GM12878 (cell line): ENCODE data around the gene KCNAB2. TPM values are rescaled to one million over a fixed set of nuclear protein-coding genes. Genes with fewer than 3 reads are reported as not detected.

Source experiments
- ATAC-seq: fragments of 200-7000 bp; cut with Tn5 transposase; 3 replicates; pipeline ENCODE4 v1.9.1; 2020; ENCODE audit warnings: mild to moderate bottlenecking, moderate library complexity
- BruUV-seq: library from RNA; stranded (reverse); fragments of 400-500 nt; replicated peaks from 2 replicates; lab custom pipeline; 2021; lab: Mats Ljungman, UMichigan
- CTCF ChIA-PET: fragments of 300-600 bp; sonication (Branson Sonifier 250); formaldehyde crosslinking; extraction: SDS; loops from one replicate; lab custom pipeline; 2021; ENCODE audit warnings: inconsistent platforms; lab: Yijun Ruan, JAX
- POLR2A ChIA-PET: fragments of 350-600 bp; formaldehyde crosslinking; extraction: SDS; loops from one replicate; lab custom pipeline; 2021; ENCODE audit warnings: inconsistent platforms; lab: Charles Lee
- RAD21 ChIA-PET: fragments of 300-600 bp; sonication (Branson Sonifier 250); formaldehyde crosslinking; loops from one replicate; lab custom pipeline; 2023; ENCODE audit warnings: antibody characterized with exemption; ENCODE audit not compliant: unreplicated experiment; lab: Charles Lee
- SMC1A ChIA-PET: fragments of 300-600 bp; sonication (Branson Sonifier 250); formaldehyde crosslinking; loops from one replicate; lab custom pipeline; 2023; ENCODE audit not compliant: unreplicated experiment, uncharacterized antibody; lab: Charles Lee
- DNase-seq: peaks from one replicate; pipeline ENCODE4 v3.0.0-alpha.2; 2011; ENCODE audit warnings: low read depth, low spot score
- FAIRE-seq: peaks from 3 replicates; lab custom pipeline; 2011; peaks lifted over from hg19 to GRCh38; lab: Jason Lieb, UNC
- H2AFZ ChIP-seq: 2 replicates; pipeline ENCODE4 v1.6.0; 2011; ENCODE audit warnings: low read depth, low read length, control low read depth; ENCODE audit not compliant: control insufficient read depth
- H3K27ac ChIP-seq: 2 replicates; pipeline ENCODE4 v1.5.1; 2011; ENCODE audit warnings: control low read depth; ENCODE audit not compliant: control insufficient read depth, insufficient read depth
- H3K27me3 ChIP-seq, 2 experiments: replicated peaks in 1 of 2; 2 replicates each; pipeline versions ENCODE4 v1.6.0 to v1.6.1; 2011; ENCODE audit warnings: low read length in 1 of 2; ENCODE audit not compliant: control insufficient read depth in 2 of 2, insufficient read depth in 2 of 2
- H3K36me3 ChIP-seq, 2 experiments: 2 replicates each; pipeline ENCODE4 v1.5.1; 2011; ENCODE audit warnings: low read length in 1 of 2; ENCODE audit not compliant: control insufficient read depth in 2 of 2, insufficient read depth in 2 of 2
- H3K4me1 ChIP-seq: 2 replicates; pipeline ENCODE4 v1.6.1; 2011; ENCODE audit warnings: mild to moderate bottlenecking, low read length, moderate library complexity, mixed read lengths; ENCODE audit not compliant: control insufficient read depth, insufficient read depth
- H3K4me2 ChIP-seq: 2 replicates; pipeline ENCODE4 v1.6.0; 2011; ENCODE audit warnings: control low read depth; ENCODE audit not compliant: control insufficient read depth, insufficient read depth
- H3K4me3 ChIP-seq: fragments of 200-600 bp; sonication (generic); 2 replicates; pipeline ENCODE4 v1.5.1; 2016
- H3K79me2 ChIP-seq: 2 replicates; pipeline ENCODE4 v1.6.0; 2011; ENCODE audit warnings: low read length; ENCODE audit not compliant: control insufficient read depth, insufficient read depth
- H3K9ac ChIP-seq: 2 replicates; pipeline ENCODE4 v1.8.0; 2011; ENCODE audit warnings: low read length, control low read depth, mixed read lengths; ENCODE audit not compliant: control insufficient read depth, insufficient read depth
- H3K9me3 ChIP-seq: replicated peaks from 3 replicates; pipeline ENCODE4 v1.5.1; 2011; ENCODE audit warnings: mild to moderate bottlenecking, low read length; ENCODE audit not compliant: control insufficient read depth, insufficient read depth
- H4K20me1 ChIP-seq: 2 replicates; pipeline ENCODE4 v1.6.0; 2011; ENCODE audit not compliant: control insufficient read depth, insufficient read depth
- BMI1 ChIP-seq: fragments of 450-650 bp; IDR thresholded peaks from 2 replicates; pipeline ENCODE4 v1.6.1; 2016; ENCODE audit warnings: mild to moderate bottlenecking, moderate library complexity, borderline replicate concordance
- BRCA1 ChIP-seq: IDR thresholded peaks from 2 replicates; pipeline ENCODE4 v1.6.1; 2011; ENCODE audit warnings: low read depth, low read length, improper control_type of control experiment
- EED ChIP-seq: sonication (generic); IDR thresholded peaks from 2 replicates; pipeline ENCODE4 v1.6.1; 2016; ENCODE audit warnings: antibody characterized with exemption, low read depth
- EP300 ChIP-seq, 2 experiments: fragments of 150-350 bp in 1 of 2; IDR thresholded peaks; 2 replicates each; pipeline ENCODE4 v1.6.1; 2011 to 2012; ENCODE audit warnings: low read depth in 2 of 2, low read length in 2 of 2, borderline replicate concordance in 1 of 2, improper control_type of control experiment in 1 of 2, inconsistent platforms in 1 of 2; ENCODE audit not compliant: control insufficient read depth in 1 of 2
- ETV6 ChIP-seq, 2 experiments: fragments of 450-650 bp in 1 of 2; IDR thresholded peaks in 1 of 2; conservative IDR thresholded peaks in 1 of 2; 2 replicates each; pipeline ENCODE4 v1.6.1; 2014; ENCODE audit warnings: antibody characterized with exemption in 1 of 2, borderline replicate concordance in 1 of 2, low read depth in 1 of 2, mild to moderate bottlenecking in 1 of 2, moderate library complexity in 1 of 2
- KDM1A ChIP-seq: fragments of 200-600 bp; sonication (generic); IDR thresholded peaks from 2 replicates; pipeline ENCODE4 v1.6.1; 2016; ENCODE audit warnings: borderline replicate concordance
- NRF1 ChIP-seq: conservative IDR thresholded peaks from 2 replicates; pipeline ENCODE4 v1.6.1; 2011; ENCODE audit warnings: mild to moderate bottlenecking, low read depth, low read length, improper control_type of control experiment
- RELB ChIP-seq: fragments of 450-650 bp; IDR thresholded peaks from 2 replicates; pipeline ENCODE4 v1.6.1; 2017; ENCODE audit warnings: low read depth, mild to moderate bottlenecking, moderate library complexity
- SMARCA5 ChIP-seq: fragments of 450-650 bp; IDR thresholded peaks from 2 replicates; pipeline ENCODE4 v1.6.1; 2017; ENCODE audit warnings: mild to moderate bottlenecking
- SMC3 ChIP-seq: IDR thresholded peaks from 2 replicates; pipeline ENCODE4 v1.6.1; 2011; ENCODE audit warnings: low read length, improper control_type of control experiment, borderline replicate concordance
- SP1 ChIP-seq: IDR thresholded peaks from one replicate; pipeline ENCODE4 v1.6.1; 2011; ENCODE audit warnings: low read depth, low read length
- SREBF2 ChIP-seq: IDR thresholded peaks from 2 replicates; pipeline ENCODE4 v1.6.1; 2012; ENCODE audit warnings: mild to moderate bottlenecking, low read length
- SRF ChIP-seq, 2 experiments: IDR thresholded peaks; 2 replicates each; pipeline ENCODE4 v1.6.1; 2011; ENCODE audit warnings: low read depth in 2 of 2, low read length in 2 of 2, mild to moderate bottlenecking in 1 of 2, moderate library complexity in 1 of 2
- TCF7 ChIP-seq: IDR thresholded peaks from 2 replicates; pipeline ENCODE4 v1.6.1; 2014; ENCODE audit warnings: antibody characterized with exemption, borderline replicate concordance
- WRNIP1 ChIP-seq: IDR thresholded peaks from 2 replicates; pipeline ENCODE4 v1.6.1; 2011; ENCODE audit warnings: low read depth, low read length, improper control_type of control experiment, borderline replicate concordance
- WGBS: methylation state at CpG from one replicate; pipeline ENCODE4 v1.1.6; 2016; ENCODE audit warnings: low lambda C conversion rate; ENCODE audit not compliant: insufficient replicate concordance, insufficient coverage; ENCODE audit errors: missing lambda C conversion rate; 5-methylcytosine and 5-hydroxymethylcytosine counted together
- in situ Hi-C: fragments of 300-500 bp; cut with MboI; formaldehyde crosslinking; loops from 9 replicates; pipeline ENCODE4 v1.14.3; 2018; ENCODE audit warnings: mixed read lengths
- intact Hi-C: fragments of 100-400 bp; cut with micrococcal nuclease; formaldehyde crosslinking; loops from one replicate; pipeline ENCODE4 v1.14.2; 2022; ENCODE audit not compliant: unreplicated experiment
- polyA plus RNA-seq, 11 experiments: library from polyadenylated mRNA; depleted of rRNA in 4 of 11; unstranded in 6 of 11; stranded (reverse) in 5 of 11; fragments of >200 nt; fragmentation: Nextera tagmentation in 4 of 11; fragmentation: Illumina TruSeq in 1 of 11; extraction: Ambion mirVana in 4 of 11; extraction: Trizol in 1 of 11; gene quantifications; 1 replicate in 1 of 11; 2 replicates in 10 of 11; pipeline versions ENCODE4 v1.2.1 to v1.2.3, GENCODE V29; 2011 to 2016; ENCODE audit warnings: inconsistent platforms in 2 of 11, missing spikeins in 2 of 11, low read depth in 1 of 11
- total RNA-seq, 4 experiments: library from RNA; depleted of rRNA in 3 of 4; stranded (reverse); fragments of >200 nt in 3 of 4; fragmentation: Illumina TruSeq in 1 of 4; extraction: Trizol in 1 of 4; gene quantifications; 2 replicates each; pipeline versions ENCODE4 v1.2.1 to v1.2.3, GENCODE V29; 2013 to 2021

KCNAB2 gene
- total and polyA plus RNA-seq, 10 of the 15 experiments (the other 5 are each of a cell fraction or from before 2014, with no cell fraction given): 2.9 to 123 (median 62.4) TPM

- intact Hi-C loops: no loop called here
- H2AFZ ChIP-seq: no peak overlapping the region
- WGBS: 94% methylated on average over 15 of the region's 21 CpGs
- H3K27ac ChIP-seq: no peak overlapping the region
- no peak for DNase-seq
- H3K79me2 ChIP-seq: no peaks in the 10 kb centered on the region
- H4K20me1 ChIP-seq: no peaks in the 10 kb centered on the region
- BruUV-seq: no TSS peak
- in situ Hi-C loops: no loop called here
- peaks cover 0 to 14% of the 10 kb centered on the region in 2 experiments; a peak in 3 of 4 replicates for H3K36me3 ChIP-seq
- no peak overlapping the region for H3K4me3 ChIP-seq
- no peaks in the 10 kb centered on the region for H3K9me3 ChIP-seq
- TF ChIP-seq SRF (IDR thresholded peaks at IDR 0.05; ENCODE audit: low read depth in 2 of 2, low read length in 2 of 2): no peak
- no peak for TF ChIP-seq KDM1A
- no peak for TF ChIP-seq NRF1
- no peak for TF ChIP-seq TCF7
- TF ChIP-seq WRNIP1: no peak
- TF ChIP-seq, all 136 proteins: peak for 0
- ChIA-PET RAD21 (no interaction called here), CTCF (interaction anchor here (1.0 kb wide), 1 partner anchor 335 kb away, joined by 3 read pairs; no protein-coding TSS in a partner anchor), SMC1A (no interaction called here), POLR2A (interaction anchor here (0.6 kb wide), 1 partner anchor 221 kb away, joined by 3 read pairs; no protein-coding TSS in a partner anchor)
- Histone ChIP-seq H3K4me1 (no peaks in the 10 kb centered on the region), H3K27me3 (no peaks in the 10 kb centered on the region), H3K9ac (no peak overlapping the region), H3K4me2 (no peak overlapping the region)
- ATAC-seq: no peak
- FAIRE-seq: no peak
Measured at GRCh38 chr1:6094801-6095505, 49.3 kb downstream of the KCNAB2 start.

GRCh38 chr1:6095511-6096242 lies 50.0 kb downstream of the KCNAB2 start:
- TF ChIP-seq SMARCA5: no peak
- no peak for TF ChIP-seq BMI1
- no peak for TF ChIP-seq NRF1
- no peak for TF ChIP-seq RELB
- TF ChIP-seq SMC3: no peak
- no peak for TF ChIP-seq BRCA1
- no peak for TF ChIP-seq EP300 (IDR thresholded peaks at IDR 0.05; ENCODE audit: borderline replicate concordance in 1 of 2, control insufficient read depth in 1 of 2, low read depth in 2 of 2, low read length in 2 of 2)
- TF ChIP-seq ETV6 (conservative IDR thresholded peaks at IDR 0.05 in 1 of 2, IDR thresholded peaks at IDR 0.05 in 1 of 2; ENCODE audit: borderline replicate concordance in 1 of 2, low read depth in 1 of 2): no peak
- TF ChIP-seq EED: no peak
- no peak for TF ChIP-seq SREBF2
- no peak for TF ChIP-seq SP1
- ChIA-PET POLR2A (no interaction called here), RAD21 (no interaction called here), SMC1A (no interaction called here), CTCF (no interaction called here)
- Histone ChIP-seq H3K4me1 (no peaks in the 10 kb centered on the region), H3K4me2 (no peak overlapping the region), H3K27me3 (no peaks in the 10 kb centered on the region), H3K27ac (no peak overlapping the region), H4K20me1 (no peaks in the 10 kb centered on the region), H3K9ac (no peak overlapping the region), H3K4me3 (no peak overlapping the region), H3K9me3 (no peaks in the 10 kb centered on the region), H3K36me3 (peaks cover 0 to 14% of the 10 kb centered on the region in 2 experiments; a peak in 3 of 4 replicates), H2AFZ (no peak overlapping the region), H3K79me2 (no peaks in the 10 kb centered on the region)
- ATAC-seq: no peak
- intact Hi-C loops: no loop called here
- DNase-seq: no peak
- in situ Hi-C loops: no loop called here
- 89% methylated on average over 13 of the region's 13 CpGs for WGBS
- FAIRE-seq: no peak
- no TSS peak for BruUV-seq
